Activated CD4-positive, alpha-beta T cell treated with anti-CD3 and anti-CD28 coated beads, Interleukin-2, amount 50 U/mL, for 16 hours (primary cell): ENCODE results near the gene PRRX2.
"Not testable (repeated sequence)": the region's sequence is repeated elsewhere in the genome, so short reads cannot be mapped to it uniquely, and the experiment has no call there.

Source experiments
- DNase-seq: peaks from one replicate; pipeline ENCODE4 v3.0.0-alpha.2; 2020

The PRRX2 gene

DNA sequence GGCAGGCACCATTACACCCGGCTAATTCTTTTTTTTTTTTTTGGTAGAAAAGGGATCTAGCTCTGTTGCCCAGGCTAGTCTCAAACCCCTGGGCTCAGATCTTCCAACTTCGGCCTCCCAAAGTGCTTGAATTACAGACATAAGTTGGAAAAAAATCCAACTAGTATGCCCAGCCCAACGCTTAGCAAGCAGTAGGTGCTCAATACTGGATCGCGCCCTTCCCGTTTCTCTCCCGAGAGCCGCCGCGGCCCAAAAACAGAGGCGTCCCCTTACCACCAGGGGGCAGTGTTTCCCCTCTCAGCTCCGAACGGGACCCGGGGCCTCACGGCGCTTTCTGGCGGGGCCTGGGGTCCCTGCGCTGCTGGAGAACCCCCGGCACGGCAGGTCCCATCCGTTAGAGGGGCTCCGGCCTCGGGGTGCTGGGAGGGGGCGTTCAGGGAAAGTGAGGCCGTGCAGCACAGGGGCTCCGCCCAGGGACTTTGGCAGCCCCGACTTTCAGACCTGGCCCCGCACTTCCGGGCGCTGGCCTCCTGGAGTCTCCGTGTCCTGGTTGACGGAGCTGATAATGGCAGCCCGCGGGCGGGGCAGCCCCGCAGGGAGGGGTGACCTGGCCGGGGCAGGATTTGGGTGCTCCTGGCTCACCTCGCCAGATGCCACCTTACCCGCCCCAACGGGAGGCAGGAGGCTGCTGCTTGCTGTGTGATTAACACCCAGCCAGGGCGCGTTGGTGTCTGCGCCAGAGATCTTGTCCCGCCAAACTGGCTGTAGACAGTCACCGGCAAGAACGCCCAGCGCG, 72.2 kb downstream of the PRRX2 start:
- peak; percentile 84 for DNase-seq

DNA sequence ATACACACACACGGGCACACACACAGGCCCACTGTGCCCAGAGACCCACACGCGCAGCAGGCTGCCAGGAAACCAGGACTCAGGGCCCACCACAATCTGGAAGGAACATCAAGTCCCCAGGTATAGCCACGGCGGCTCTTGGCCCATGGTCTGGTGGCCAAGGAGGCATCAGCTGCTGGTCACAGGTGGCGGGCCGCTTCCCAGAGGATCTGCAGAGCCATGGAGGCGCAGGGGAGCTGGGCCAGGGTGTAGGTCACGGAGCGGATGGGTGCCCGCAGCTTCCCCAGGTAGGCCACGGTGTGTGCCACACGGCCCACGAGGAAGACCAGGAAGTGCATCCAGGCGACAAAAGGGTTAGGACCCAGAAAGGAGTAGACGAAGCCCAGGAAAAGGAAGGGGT, 74.0 kb downstream of the PRRX2 start:
- no peak for DNase-seq

DNA sequence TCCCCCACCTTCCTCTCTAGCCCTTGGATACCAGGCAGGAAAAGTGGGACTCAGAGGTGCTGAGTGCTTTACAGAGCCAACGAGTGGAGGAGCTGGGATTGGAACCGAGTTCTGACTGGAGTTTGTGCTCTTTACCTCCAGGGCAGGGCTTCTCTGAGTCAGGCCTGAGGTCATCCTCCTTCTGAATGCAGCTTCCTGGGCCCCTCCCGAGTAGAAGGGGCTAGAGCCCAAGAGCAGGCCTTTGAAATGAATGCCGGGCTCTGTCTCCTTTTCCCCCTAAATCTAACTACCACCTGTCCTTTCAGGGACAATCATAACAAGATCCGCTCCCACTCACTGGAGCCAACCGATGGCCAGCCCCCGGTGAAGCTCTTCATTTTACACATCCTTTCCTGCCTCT, 74.7 kb downstream of the PRRX2 start:
- DNase-seq = no peak

DNA sequence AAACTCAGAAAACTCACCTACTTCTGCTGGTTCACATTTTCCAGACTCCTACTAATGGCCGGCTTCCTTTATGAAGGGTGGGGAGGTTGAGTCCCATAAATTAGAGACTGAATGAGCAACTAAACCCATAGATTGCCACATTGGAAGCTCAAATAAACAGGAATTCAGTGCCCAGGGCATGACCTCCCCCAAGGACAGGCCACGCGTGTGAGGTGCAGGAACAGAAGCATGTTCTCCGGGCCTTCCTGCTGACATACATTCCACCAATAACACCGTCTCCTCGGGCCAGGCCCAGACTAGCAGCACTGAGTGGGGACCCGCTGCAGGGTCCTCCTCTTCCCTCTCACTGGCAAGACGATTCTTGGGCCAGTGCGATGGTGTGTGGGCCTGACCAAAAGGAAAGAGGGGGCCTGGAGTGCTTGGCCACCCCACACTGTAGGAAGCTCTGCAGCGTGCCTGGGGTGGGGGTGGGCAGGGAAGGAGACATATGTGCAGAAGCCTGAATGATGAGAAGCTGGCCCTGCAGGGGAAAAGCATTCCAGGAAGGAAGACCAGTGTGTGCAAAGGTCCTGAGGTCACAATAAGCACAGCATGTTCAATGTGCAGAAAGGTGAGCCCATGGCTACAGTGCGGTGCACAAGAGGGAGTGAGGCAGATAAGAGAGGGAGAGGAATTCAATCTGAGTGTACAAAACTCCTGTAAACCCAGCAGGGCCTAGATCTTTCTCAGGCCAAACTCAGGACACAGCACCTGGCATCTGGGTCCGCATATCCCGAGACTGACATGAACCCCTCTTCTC, 75.4 kb downstream of the PRRX2 start:
- no peak for DNase-seq

DNA sequence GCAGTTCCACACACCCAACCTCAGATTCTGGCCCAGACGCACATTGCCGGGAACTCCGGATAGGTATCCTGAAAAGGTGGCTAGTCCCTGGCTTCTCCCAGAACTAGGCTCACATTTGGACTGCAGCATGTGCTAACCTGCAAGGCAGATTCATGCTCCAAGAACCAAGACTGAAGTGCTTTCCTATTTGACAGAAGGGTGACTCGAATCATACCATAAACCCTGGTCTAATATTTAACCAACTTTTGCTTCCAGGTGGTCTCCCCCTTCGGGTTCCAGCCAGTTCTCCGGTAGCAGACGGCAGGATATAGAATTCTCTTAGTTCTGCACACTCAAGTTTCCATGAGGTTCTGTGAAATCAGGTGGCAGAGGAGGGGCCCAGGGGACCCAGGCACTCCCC, 79.8 kb downstream of the PRRX2 start:
- no peak for DNase-seq

DNA sequence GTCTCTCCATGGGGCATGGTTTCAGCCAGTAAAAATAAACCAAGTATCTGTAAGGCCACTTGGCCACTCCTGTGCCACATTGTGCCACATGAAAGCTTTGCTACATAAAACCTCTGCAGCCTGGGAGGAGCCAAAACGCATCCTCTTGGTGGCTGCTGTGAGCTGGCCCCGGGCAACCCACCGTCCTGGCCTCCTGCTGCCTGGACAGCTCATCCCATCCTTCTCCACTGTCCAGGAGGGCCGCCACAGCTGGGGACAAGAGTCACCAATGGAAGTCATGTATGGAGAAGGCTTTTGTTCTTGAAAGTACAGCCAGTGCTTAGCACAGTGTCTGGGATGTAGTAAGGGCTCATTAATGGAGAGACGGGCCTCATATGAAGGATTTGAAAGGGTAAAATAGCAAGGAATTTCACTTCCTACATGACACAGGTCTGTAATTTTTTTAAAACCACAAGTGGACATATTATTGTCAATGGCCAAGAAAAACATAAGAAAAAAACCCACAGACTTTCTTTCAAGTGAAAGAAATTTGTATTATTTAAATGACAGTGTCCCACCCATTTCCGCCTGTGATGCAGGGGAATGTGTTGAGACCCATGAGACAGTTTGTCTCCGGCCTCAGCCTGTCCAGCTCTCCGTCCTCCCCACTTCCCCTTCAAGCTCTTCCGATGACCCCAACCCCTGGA, 80.8 kb downstream of the PRRX2 start:
- DNase-seq = no peak

DNA sequence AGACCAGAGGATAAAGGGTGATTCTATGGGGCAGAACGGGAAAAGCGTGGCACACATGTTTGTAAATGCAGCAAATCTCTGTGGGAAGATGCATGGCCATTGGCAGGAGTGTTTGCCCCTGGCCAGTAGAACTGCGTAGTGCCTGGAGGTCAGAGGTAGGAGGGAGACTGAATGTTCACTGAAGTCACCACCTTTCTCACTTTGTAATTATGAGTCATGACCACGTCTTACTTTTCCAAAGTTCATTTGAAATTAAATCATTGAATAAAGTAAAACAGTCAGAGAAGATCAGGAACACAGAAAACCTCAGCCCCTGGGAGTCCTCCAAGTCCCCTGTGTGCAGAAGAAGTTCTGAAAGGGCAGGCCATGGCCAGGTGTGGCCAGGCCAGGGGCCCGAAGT, 82.8 kb downstream of the PRRX2 start:
- no peak for DNase-seq

DNA sequence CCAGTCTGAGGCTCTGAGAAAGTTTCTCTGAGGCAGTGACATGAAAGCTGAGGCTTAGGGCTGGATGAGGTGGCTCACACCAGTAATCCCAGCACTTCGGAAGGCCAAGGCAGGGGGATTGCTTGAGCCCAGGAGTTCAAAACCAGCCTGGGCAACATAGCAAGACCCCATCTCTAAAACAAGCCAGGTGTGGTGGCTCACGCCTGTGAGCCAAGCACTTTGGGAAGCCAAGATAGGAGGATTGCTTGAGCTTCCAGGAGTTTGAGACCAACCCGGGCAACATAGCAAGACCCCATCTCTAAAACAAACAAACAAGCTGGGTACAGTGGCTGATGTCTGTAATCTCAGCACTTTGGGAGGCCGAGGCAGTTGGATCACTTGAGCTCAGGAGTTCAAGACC, 83.6 kb downstream of the PRRX2 start:
- not testable (repeated sequence) for DNase-seq

DNA sequence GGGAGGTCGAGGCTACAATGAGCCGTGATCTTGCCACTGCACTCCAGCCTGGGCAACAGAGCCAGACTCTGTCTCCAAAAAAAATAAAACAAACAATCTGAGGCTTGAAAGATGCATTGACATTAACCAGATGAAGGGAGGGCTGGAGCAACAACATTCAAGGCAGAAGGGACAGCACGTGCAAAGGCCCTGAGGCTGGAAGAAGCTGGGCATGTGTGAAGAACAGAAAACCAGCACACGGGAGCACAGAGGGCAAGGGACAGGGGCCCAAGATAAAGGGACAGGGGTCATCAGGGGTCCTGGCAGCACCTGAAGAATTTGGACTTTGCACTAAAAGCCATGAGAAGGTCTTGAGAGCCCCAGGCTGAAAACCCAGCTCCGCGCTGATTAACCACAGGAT, 84.1 kb downstream of the PRRX2 start:
- no peak for DNase-seq

DNA sequence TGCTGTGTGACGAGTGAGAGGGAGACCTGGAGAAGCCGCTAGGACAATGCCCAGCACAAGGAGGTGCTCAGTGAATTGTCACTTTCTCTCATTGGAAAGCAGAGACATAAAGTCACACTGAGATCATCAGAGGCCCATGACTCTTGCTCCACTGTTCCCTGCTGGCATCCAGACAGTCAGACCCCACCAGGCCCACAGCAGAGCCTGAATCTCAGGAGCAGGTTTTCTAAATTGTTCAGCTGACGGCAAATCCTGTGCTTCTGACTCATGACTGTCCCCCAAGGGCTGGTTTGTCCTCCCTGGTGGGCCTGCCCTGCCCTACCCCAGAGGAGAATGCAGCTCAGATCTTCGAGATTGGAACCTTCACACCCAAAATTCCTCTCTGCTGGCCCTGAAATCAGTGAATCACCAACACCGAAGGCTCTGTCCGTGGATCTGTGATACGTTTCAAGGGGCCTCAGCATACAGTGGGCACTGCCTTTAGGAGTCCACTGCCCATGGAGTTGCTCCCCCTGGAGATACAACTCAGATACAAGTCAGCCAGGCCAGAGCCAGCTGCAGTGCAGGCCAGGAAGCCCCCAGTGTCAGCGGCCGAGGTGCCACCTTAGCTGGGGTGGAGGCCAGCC, 84.7 kb downstream of the PRRX2 start:
- no peak for DNase-seq

DNA sequence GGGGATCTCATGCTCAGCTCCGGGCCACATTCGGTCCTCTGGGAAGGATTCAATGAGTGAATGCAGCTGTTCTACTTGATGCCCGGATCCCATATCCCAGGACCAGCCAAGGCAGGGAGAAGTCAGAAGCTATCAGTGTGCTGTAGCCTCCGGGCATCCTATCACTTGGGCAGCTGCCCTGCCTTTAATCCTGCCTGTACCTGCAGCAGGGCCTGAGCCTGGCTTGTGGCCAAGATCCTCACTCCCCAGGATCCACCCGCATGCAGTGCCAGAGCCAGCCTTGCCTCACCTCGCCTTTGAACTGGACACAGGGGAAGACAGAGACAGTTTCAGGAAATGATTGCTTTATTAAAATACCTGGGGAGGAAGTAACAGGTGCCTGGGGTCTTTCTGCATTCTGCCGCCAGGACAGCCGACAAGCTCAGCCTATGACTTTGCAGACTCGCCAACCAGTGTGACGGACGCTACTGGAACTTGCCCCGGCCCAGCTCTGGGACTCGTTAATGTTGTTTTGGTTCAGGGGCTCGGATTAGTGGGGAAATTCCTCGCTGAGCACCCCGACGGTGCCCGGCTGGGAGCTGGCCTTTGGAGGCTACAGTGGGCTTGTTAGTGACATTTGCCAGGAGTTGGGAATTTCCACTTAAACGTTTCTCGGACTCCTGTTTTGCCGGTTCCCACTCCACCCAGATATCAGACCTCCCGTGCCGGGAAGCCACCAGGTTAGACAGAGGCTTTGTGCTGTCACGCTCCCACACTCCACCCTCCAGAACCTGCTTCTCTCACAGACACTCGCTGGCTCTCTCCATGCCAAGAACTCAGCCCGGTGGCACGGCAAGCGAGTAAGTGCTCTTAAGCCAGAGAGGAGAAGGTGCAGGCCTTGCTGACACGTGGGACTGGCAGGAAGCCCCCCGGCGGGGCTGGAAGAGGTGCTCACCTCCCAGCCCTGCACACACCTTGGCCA, 86.7 kb downstream of the PRRX2 start:
- no peak for DNase-seq

DNA sequence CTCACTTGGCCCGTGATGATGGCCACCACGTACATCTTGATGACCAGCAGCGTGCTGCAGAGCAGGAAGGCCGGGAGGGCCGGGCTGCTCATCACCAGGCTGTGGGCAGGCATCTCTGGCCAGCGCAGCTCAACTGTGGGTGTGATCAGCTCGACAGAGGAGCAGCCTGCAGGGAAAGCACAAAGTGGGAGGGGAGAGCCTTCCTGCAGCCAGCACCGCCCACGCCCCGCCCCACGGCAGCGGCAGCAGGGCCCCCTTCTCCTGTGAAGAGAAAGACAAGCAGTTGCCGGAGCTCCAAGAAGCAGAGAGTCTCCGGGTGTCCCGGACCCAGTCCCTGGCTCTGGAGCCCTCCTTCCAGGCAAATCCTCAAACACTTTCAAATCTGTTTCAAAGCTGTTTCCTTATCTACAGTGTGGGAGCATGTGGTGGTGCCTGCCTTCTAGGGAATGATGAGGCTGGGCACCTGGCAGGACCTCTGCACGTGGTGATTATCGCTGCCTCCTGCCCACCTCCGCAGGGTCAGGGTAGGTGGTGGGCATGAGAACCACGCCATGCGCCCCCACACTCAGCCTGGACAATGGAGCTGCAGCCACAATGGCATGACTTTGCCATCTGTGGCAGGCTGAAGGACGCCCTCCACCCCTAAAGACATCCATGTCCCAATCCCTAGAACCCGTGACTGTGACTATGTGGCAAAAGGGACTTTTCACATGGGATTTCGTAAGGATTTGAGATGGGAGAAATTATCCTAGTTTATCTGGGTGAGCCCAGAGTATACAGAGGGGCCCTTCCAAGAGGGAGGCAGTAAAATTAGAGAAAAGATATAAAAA, 87.7 kb downstream of the PRRX2 start, which contains the start of gene PTGES:
Gene PTGES (minus strand): TSS at position 143 of the 830 bp plus-strand sequence. CDS start 30 bp downstream, at position 113.
- peak; percentile 42 for DNase-seq

DNA sequence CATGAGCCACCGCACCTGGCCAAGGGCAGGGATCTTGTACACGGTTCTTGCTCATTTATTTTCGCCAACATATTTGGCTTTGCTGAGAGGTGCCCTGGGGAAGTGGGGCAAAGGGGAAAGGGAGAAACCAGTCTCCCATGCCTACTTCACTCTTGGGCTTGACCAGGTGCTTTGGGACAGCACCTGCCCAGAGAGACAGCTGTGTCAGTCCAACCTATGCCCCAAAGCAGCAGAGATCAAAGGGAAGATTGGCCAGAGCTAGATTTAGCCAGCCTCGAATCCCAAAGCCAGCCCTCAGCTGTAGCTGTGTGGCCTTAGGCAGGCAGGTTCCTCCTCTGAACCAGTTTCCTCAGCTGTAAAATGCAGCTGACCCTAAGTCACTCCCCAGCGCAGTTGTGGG, 89.7 kb downstream of the PRRX2 start:
- DNase-seq = no peak

DNA sequence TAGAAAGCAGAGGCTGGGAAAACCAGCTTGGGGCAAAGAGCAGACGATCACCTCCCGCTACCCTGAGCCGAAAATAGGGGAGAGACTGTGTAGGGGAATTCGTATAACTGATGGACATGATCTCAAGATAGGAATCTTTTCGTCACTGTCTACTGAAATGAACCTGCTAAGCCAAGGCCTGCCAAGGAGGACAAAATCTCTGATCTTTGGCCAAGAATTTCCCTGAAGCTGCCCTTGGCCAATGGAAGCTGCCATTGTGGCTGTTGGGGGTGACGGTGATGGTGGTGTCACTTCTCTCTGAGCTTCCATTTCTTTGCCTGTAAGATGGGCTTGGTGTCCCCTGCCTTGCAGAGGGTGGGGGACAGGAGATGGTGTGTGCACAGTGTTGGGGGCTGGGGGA, 90.7 kb downstream of the PRRX2 start:
- no peak for DNase-seq

DNA sequence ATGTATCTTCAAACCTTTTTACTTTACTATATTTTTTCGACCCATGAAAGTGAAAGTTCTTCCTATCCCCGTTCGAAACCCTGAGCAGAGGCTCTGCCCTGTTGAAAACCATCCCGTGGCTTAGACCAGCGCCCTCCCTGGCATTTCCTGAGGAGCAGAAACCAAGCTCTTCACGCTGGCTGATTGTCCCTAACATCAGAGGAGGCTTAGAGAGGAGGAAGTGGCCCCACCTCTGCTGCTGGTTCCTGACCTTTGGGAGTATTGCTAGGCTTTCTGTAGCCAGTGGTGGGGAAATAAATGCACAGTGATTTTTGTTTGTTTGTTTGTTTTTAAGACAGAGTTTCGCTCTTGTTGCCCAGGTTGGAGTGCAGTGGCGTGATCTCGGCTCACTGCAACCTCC, 91.6 kb downstream of the PRRX2 start:
- no peak for DNase-seq

DNA sequence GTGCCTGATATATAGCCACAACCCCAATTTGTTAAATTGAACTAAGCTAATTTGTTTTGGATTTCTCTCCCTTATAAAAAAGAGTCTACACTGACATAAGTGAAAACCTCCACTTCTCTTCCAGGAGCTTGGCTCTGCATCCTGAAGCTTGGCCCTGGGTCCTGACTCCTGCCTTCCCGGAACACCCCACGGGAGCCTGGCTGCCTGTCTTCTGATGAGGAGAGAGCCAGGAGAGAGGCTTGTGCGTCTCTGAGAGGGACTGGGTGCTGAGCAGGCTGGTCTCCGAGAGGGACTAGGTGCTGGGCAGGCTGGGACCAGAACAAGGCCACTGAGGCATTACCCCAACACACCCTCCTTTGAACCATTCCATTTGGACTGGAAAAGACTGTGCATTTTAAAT, 93.9 kb downstream of the PRRX2 start:
- no peak for DNase-seq

DNA sequence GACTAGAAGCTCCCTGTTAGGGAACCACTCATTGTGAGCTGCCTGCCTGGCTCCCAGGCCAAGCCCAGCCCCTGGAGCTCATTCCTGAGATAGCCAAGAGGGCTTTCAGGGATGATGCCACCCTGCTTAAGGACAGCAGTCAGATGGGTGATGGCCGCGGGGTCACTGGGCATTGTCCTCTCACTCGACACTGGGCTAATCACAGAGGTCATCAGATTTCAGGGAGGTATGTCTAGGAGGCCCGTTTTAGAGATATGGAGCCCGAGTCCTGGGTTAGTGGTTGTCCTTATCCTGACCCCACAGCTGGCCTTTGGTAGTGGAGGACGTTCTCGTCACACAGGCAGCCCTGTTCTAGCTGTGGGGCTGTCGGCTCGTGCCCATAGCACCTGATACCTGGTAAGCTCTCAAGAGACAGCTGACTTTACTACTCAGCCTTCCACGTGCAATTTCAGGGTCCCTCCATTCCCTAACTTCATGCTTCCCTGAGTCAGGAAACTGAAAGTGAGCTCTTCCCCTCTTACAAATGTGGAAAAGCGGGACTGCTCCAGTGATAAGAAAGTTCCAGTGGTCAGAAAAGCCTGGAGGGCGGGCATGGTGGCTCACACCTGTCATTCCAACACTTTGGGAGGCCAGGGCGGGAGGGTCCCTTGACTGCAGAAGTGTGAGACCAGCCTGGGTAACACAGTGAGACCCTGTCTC, 94.5 kb downstream of the PRRX2 start:
- no peak for DNase-seq

DNA sequence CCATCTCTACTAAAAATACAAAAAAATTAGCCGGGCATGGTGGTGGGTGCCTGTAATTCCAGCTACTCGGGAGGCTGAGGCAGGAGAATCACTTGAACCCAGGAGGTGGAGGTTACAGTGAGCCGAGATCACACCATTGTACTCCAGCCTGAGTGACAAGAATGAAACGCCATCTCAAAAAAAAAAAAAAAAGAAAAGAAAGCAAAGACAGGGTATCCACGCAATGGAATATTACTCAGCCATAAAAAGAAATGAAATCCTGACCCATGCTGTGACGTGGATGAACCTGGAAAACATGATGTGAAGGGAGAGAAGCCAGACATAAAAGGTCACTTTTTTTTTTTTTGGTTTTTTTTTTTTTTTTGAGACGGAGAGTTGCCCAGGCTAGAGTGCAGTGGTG, 95.3 kb downstream of the PRRX2 start:
- not testable (repeated sequence) for DNase-seq

DNA sequence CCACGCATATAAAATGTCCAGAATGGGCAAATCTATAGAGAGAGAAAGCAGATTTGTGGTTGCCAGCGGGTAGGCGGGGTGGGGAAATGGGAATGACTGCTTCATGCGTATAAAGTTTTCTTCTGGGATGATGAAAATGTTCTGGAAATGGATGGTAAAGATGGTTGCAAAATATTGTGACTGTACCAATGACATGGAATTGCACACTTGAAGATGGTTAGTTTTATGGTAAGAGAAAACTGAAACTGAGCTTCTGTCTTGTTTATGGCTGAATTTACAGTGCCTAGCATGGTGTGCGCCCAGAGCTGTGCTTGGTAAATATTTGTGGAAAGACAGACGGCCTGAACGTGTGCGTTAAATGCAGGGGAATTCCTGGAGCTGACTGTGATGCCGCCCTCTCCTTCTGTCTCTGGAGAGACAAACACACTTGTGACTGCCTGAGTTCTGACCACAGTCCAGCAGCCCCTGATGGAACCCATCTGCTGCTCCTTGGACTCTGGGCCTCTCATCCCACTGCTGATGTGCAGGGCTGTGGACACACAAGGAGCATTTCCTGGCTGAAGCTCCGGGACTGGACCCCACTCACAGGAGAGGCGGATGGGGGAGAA, 96.0 kb downstream of the PRRX2 start:
- no peak for DNase-seq

DNA sequence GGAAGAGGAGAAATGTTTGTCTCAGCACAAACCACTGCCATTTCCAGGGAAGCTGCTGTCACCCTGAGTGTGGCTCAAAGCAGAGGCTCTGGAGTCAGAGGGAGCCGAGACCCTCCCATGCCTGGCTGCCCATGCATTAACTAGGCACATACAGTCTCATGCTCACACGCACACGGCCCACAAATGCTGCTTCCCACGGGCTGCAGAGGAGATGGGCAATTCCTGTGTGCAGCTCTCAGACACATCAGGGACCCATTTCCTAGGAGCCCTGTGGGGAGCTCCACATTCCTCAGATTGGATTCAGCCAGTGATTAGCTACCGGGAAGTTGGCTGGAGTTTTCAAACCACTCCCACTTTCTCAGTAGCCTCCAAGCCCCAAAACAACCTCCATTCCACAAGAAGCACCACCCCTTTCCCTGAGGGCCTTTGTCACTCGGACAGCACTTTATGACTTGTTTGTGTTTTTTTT, 96.5 kb downstream of the PRRX2 start:
- DNase-seq = no peak
